SK-N-SH treated with all-trans-retinoic acid at 6 μM for 48 hours (cell line): ENCODE data around the gene KAZALD1.

Experiments
- GLIS3 ChIP-seq: fragments of 250-450 bp; sonication (Bioruptor Pico); IDR thresholded peaks from 2 replicates; pipeline ENCODE4 v1.5.0; 2020; ENCODE audit warnings: mild to moderate bottlenecking, moderate library complexity
- OSR1 ChIP-seq: fragments of 250-450 bp; sonication (Bioruptor Pico); IDR thresholded peaks from 2 replicates; pipeline ENCODE4 v1.8.0; 2022; ENCODE audit warnings: moderate library complexity, mild to moderate bottlenecking, inconsistent platforms
- PATZ1 ChIP-seq: fragments of 250-450 bp; sonication (Bioruptor Pico); IDR thresholded peaks from 2 replicates; pipeline ENCODE4 v1.8.0; 2020; ENCODE audit warnings: mild to moderate bottlenecking, moderate library complexity, borderline replicate concordance
- RARB ChIP-seq: fragments of 250-450 bp; sonication (Bioruptor Pico); IDR thresholded peaks from 2 replicates; pipeline ENCODE4 v1.8.0; 2021; ENCODE audit warnings: mild to moderate bottlenecking, moderate library complexity
- SNAI2 ChIP-seq: fragments of 250-450 bp; sonication (Bioruptor Pico); IDR thresholded peaks from 2 replicates; pipeline ENCODE4 v1.5.0; 2020; ENCODE audit warnings: mild to moderate bottlenecking, moderate library complexity
- TCF4 ChIP-seq: fragments of 250-450 bp; sonication (Bioruptor Pico); IDR thresholded peaks from 2 replicates; pipeline ENCODE4 v1.8.0; 2021; ENCODE audit warnings: mild to moderate bottlenecking, moderate library complexity, borderline replicate concordance
- ZFP3 ChIP-seq: fragments of 250-450 bp; sonication (Bioruptor Pico); IDR thresholded peaks from 2 replicates; pipeline ENCODE4 v1.5.0; 2020; ENCODE audit warnings: mild to moderate bottlenecking, moderate library complexity
- ZFP30 ChIP-seq: fragments of 450-650 bp; formaldehyde crosslinking; IDR thresholded peaks from 2 replicates; pipeline ENCODE4 v1.5.0; 2022; ENCODE audit warnings: mild to moderate bottlenecking, moderate library complexity
- ZNF565 ChIP-seq: fragments of 450-650 bp; formaldehyde crosslinking; conservative IDR thresholded peaks from 2 replicates; pipeline ENCODE4 v1.5.0; 2020; ENCODE audit warnings: low read depth, mild to moderate bottlenecking, moderate library complexity
- ZNF8 ChIP-seq: fragments of 450-650 bp; formaldehyde crosslinking; IDR thresholded peaks from 2 replicates; pipeline ENCODE4 v1.5.0; 2020; ENCODE audit warnings: mild to moderate bottlenecking, moderate library complexity
- TF ChIP-seq, protein P1 (sequence below): fragments of 250-450 bp; sonication (Bioruptor Pico); IDR thresholded peaks from 2 replicates; pipeline ENCODE4 v1.8.0; 2021; ENCODE audit warnings: low read depth, mild to moderate bottlenecking, moderate library complexity, borderline replicate concordance
- TF ChIP-seq, protein P2 (sequence below): fragments of 250-450 bp; sonication (Bioruptor Pico); IDR thresholded peaks from 2 replicates; pipeline ENCODE4 v1.5.1; 2020; ENCODE audit warnings: low read depth, mild to moderate bottlenecking, moderate library complexity
- TF ChIP-seq, protein P3 (sequence below): fragments of 250-450 bp; sonication (Bioruptor Pico); IDR thresholded peaks from 2 replicates; pipeline ENCODE4 v1.5.1; 2021; ENCODE audit warnings: mild to moderate bottlenecking, moderate library complexity

DNA sequence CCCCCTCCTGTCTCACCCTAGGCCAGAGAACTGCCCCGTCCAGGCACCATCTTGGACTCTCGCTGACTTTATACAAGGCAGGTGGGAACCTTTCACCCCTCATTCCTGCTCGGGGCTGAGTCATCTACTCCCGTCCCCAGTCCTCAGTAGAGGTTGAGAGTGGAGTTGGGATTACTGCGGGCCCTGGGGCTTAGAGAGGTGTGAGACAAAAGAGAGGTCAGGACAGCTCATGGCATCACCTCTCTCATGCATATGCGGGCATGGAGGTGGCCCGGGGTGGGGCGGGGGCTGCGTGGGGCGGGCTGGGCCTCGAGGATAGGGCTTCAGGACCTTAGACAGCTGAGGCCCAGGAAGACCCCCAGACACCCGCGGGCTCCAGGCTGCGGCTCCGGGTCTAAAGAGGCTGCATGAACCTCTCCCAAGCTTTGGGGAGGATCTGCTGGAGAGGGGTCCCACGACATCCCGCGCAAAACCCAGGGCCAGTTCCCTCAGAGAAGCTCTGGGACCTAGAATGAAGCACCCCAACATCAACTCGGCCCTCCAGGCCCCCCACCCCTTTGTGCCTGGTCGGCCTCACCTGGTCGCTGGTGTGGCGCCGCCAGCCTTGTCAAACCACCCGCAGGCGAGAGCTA is 31.2 kb upstream of the KAZALD1 start:
- TF ChIP-seq GLIS3 (no peak), ZNF565 (CRISPR knock-in tag) (no peak), ZFP30 (CRISPR knock-in tag) (no peak), OSR1 (CRISPR knock-in tag) (no peak), RARB (CRISPR knock-in tag) (no peak), TCF4 (CRISPR knock-in tag) (no peak), SNAI2 (no peak), ZNF8 (CRISPR knock-in tag) (no peak), PATZ1 (CRISPR knock-in tag) (no peak), ZFP3 (no peak)
- TF ChIP-seq, protein P1, sequence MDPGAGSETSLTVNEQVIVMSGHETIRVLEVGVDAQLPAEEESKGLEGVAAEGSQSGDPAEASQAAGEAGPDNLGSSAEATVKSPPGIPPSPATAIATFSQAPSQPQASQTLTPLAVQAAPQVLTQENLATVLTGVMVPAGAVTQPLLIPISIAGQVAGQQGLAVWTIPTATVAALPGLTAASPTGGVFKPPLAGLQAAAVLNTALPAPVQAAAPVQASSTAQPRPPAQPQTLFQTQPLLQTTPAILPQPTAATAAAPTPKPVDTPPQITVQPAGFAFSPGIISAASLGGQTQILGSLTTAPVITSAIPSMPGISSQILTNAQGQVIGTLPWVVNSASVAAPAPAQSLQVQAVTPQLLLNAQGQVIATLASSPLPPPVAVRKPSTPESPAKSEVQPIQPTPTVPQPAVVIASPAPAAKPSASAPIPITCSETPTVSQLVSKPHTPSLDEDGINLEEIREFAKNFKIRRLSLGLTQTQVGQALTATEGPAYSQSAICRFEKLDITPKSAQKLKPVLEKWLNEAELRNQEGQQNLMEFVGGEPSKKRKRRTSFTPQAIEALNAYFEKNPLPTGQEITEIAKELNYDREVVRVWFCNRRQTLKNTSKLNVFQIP (CRISPR knock-in tag): no peak
- TF ChIP-seq, protein P2, sequence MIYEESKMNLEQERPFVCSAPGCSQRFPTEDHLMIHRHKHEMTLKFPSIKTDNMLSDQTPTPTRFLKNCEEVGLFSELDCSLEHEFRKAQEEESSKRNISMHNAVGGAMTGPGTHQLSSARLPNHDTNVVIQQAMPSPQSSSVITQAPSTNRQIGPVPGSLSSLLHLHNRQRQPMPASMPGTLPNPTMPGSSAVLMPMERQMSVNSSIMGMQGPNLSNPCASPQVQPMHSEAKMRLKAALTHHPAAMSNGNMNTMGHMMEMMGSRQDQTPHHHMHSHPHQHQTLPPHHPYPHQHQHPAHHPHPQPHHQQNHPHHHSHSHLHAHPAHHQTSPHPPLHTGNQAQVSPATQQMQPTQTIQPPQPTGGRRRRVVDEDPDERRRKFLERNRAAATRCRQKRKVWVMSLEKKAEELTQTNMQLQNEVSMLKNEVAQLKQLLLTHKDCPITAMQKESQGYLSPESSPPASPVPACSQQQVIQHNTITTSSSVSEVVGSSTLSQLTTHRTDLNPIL (CRISPR knock-in tag): no peak
- TF ChIP-seq, protein P3, sequence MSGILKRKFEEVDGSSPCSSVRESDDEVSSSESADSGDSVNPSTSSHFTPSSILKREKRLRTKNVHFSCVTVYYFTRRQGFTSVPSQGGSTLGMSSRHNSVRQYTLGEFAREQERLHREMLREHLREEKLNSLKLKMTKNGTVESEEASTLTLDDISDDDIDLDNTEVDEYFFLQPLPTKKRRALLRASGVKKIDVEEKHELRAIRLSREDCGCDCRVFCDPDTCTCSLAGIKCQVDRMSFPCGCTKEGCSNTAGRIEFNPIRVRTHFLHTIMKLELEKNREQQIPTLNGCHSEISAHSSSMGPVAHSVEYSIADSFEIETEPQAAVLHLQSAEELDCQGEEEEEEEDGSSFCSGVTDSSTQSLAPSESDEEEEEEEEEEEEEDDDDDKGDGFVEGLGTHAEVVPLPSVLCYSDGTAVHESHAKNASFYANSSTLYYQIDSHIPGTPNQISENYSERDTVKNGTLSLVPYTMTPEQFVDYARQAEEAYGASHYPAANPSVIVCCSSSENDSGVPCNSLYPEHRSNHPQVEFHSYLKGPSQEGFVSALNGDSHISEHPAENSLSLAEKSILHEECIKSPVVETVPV (CRISPR knock-in tag): no peak
